ENCODE measurements around the gene VN1R2. TPM values are rescaled to one million over a fixed set of nuclear protein-coding genes. Genes with fewer than 3 reads are reported as not detected.
"Not testable (repeated sequence)": the region's sequence is repeated elsewhere in the genome, so short reads cannot be mapped to it uniquely, and the experiment has no call there.

Gene VN1R2
- not detected in 2 replicates for total RNA-seq (ENCODE audit: low replicate concordance)
- long read RNA-seq = 0 reads

GRCh38 chr19:53257715-53258342 lies at the start of gene VN1R2:
TSS of gene VN1R2 (plus strand) at chr19:53258292. CDS start at chr19:53258376, 84 bp downstream.
- Mint-ChIP-seq H3K4me3 (peak within 1 kb of the TSS; percentile 28), H3K36me3 (peaks cover 14% of the 10 kb centered on the region)
- DNase-seq (ENCODE audit: extremely low spot score, unreplicated experiment); H3K9me3 Mint-ChIP-seq; H3K27me3 Mint-ChIP-seq; H3K4me1 Mint-ChIP-seq (ENCODE audit: unreplicated experiment); H3K27ac Mint-ChIP-seq: not testable (repeated sequence)

GRCh38 chr19:53211554-53211953 lies 46.5 kb upstream of the VN1R2 start:
- DNase-seq (ENCODE audit: extremely low spot score, unreplicated experiment); H3K27ac Mint-ChIP-seq; H3K4me3 Mint-ChIP-seq; H3K27me3 Mint-ChIP-seq; H3K4me1 Mint-ChIP-seq (ENCODE audit: unreplicated experiment): not testable (repeated sequence)
- peaks cover 37% of the 10 kb centered on the region for H3K9me3 Mint-ChIP-seq
- peaks cover 67% of the 10 kb centered on the region for H3K36me3 Mint-ChIP-seq

GRCh38 chr19:53212703-53213320 lies 45.3 kb upstream of the VN1R2 start:
- no peaks in the 10 kb centered on the region for H3K27me3 Mint-ChIP-seq
- peaks cover 55% of the 10 kb centered on the region for H3K36me3 Mint-ChIP-seq
- TF ChIP-seq CTCF (conservative IDR thresholded peaks at IDR 0.05) = no peak
- peaks cover 37% of the 10 kb centered on the region for H3K9me3 Mint-ChIP-seq
- no peak for DNase-seq (ENCODE audit: extremely low spot score, unreplicated experiment)
- no peak overlapping the region for H3K4me3 Mint-ChIP-seq
- no peaks in the 10 kb centered on the region for H3K4me1 Mint-ChIP-seq (ENCODE audit: unreplicated experiment)
- H3K27ac Mint-ChIP-seq = no peak overlapping the region

GRCh38 chr19:53222716-53223115 lies 35.4 kb upstream of the VN1R2 start:
- peaks cover 26% of the 10 kb centered on the region for H3K9me3 Mint-ChIP-seq
- not testable (repeated sequence) for H3K27me3 Mint-ChIP-seq; DNase-seq (ENCODE audit: extremely low spot score, unreplicated experiment); H3K4me1 Mint-ChIP-seq (ENCODE audit: unreplicated experiment); H3K27ac Mint-ChIP-seq; H3K4me3 Mint-ChIP-seq
- peaks cover 21% of the 10 kb centered on the region for H3K36me3 Mint-ChIP-seq

- no peaks in the 10 kb centered on the region for H3K27me3 Mint-ChIP-seq
- H3K9me3 Mint-ChIP-seq = peaks cover 23% of the 10 kb centered on the region
- H3K4me1 Mint-ChIP-seq (ENCODE audit: unreplicated experiment) = no peaks in the 10 kb centered on the region
- peaks cover 21% of the 10 kb centered on the region for H3K36me3 Mint-ChIP-seq
- TF ChIP-seq CTCF (conservative IDR thresholded peaks at IDR 0.05) = no peak
- no peak for DNase-seq (ENCODE audit: extremely low spot score, unreplicated experiment)
- H3K27ac Mint-ChIP-seq = no peak overlapping the region
- H3K4me3 Mint-ChIP-seq = no peak overlapping the region
These were observed 33.5 kb upstream of the VN1R2 start for GRCh38 chr19:53224606-53225005.

GRCh38 chr19:53237114-53237777 lies 20.8 kb upstream of the VN1R2 start:
- no peak for DNase-seq (ENCODE audit: extremely low spot score, unreplicated experiment)
- H3K4me1 Mint-ChIP-seq (ENCODE audit: unreplicated experiment) = no peaks in the 10 kb centered on the region
- no peak overlapping the region for H3K27ac Mint-ChIP-seq
- no peaks in the 10 kb centered on the region for H3K27me3 Mint-ChIP-seq
- H3K9me3 Mint-ChIP-seq = peaks cover 39% of the 10 kb centered on the region
- peaks cover 69% of the 10 kb centered on the region for H3K36me3 Mint-ChIP-seq
- no peak overlapping the region for H3K4me3 Mint-ChIP-seq
- no peak for TF ChIP-seq CTCF (conservative IDR thresholded peaks at IDR 0.05)

GRCh38 chr19:53246498-53246897 lies 11.6 kb upstream of the VN1R2 start:
- H3K4me1 Mint-ChIP-seq (ENCODE audit: unreplicated experiment) = no peaks in the 10 kb centered on the region
- peaks cover 84% of the 10 kb centered on the region for H3K36me3 Mint-ChIP-seq
- H3K27me3 Mint-ChIP-seq = no peaks in the 10 kb centered on the region
- no peak for DNase-seq (ENCODE audit: extremely low spot score, unreplicated experiment)
- H3K27ac Mint-ChIP-seq = no peak overlapping the region
- peaks cover 36% of the 10 kb centered on the region for H3K9me3 Mint-ChIP-seq
- no peak overlapping the region for H3K4me3 Mint-ChIP-seq
- no peak for TF ChIP-seq CTCF (conservative IDR thresholded peaks at IDR 0.05)

All from type B pancreatic cell (in vitro differentiated cells).